GM19023 (cell line): Measurements from ENCODE around the gene XCR1.
A peak's percentile ranks its signal among the peaks of the same experiment; 100 is the strongest.
"Not testable (repeated sequence)": the region's sequence is repeated elsewhere in the genome, so short reads cannot be mapped to it uniquely, and the experiment has no call there.

Experiments
- ATAC-seq: cut with Tn5 transposase; IDR thresholded peaks from one replicate; pipeline ENCODE4 v1.9.1; 2021; ENCODE audit warnings: mild to moderate bottlenecking, moderate library complexity; ENCODE audit not compliant: unreplicated experiment

XCR1 gene

GRCh38 chr3:46007280-46007679 lies 20.0 kb downstream of the XCR1 start:
- ATAC-seq, result no peak

DNA sequence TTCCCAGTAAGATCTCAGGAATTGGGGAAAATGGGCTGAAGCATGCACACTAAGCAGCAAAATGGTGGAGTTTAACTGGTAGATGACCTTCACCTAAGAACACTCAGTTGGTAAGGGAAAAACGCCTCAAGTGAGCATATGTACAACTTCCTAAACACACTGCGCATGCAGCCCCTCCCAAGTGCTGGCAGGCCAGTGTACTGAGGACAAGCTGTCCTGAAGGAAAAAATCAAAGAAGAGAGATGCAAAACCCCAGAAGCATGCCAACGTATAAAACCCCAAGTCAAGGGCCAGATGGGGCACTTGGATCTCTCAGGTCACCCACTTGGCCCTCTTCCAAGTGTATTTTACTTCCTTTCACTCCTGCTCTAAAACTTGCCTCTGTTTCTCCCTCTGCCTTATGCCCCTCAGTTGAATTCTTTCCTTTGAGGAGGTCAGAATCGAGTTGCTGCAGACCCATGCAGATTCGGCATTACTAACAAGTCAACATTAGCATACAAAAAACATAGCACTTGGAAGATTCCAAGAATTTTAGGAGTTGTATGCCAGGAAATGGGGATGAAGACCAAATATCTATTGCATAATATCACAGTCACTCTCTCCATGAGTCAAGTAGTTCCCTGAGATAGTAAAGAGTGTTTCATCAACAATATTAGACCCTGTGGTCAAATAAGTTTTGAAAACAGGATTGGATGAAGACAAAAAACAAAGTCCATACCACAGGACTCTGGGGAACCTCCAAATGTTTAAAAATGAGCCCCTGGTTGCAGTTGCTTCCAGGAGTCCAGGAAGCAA lies 20.8 kb downstream of the XCR1 start:
- ATAC-seq, result no peak

GRCh38 chr3:46003706-46004105 lies 23.6 kb downstream of the XCR1 start:
- not testable (repeated sequence) for ATAC-seq

GRCh38 chr3:46001178-46001577 lies 26.1 kb downstream of the XCR1 start:
- no peak for ATAC-seq

DNA sequence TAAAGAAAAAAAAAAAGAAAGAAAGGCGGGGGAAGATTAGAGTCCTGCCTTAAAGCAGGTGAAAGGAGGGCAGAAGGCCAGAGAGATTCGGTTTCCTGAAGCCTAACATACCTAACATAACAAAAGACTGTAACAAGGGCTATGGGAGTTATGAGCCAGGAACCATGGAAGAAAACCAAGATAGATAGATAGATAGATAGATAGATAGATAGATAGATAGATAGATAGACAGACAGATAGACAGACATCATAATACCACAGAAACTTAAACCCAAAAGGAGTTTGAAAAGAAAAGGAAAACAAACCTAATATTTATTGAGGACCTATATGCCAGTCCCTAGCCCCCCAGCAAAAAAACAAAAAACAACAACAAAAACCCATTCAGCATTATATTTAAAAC lies 29.3 kb downstream of the XCR1 start:
- no peak for ATAC-seq

DNA sequence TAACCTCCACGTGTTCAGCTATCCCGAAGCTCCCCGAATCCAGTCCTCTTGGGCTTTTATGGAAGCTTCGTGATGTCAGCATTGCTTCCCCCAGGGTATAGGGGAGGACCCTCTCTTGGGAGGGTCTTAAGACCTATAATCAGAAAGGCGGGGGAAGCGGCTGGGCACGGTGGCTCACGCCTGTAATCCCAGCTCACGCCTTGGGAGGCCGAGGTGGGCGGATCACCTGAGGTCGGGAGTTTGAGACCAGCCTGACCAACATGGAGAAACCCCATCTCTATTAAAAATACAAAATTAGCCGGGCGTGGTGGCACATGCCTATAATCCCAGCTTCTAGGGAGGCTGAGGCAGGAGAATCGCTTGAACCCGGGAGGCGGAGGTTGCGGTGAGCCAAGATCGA lies 29.8 kb downstream of the XCR1 start:
- ATAC-seq, result not testable (repeated sequence)

DNA sequence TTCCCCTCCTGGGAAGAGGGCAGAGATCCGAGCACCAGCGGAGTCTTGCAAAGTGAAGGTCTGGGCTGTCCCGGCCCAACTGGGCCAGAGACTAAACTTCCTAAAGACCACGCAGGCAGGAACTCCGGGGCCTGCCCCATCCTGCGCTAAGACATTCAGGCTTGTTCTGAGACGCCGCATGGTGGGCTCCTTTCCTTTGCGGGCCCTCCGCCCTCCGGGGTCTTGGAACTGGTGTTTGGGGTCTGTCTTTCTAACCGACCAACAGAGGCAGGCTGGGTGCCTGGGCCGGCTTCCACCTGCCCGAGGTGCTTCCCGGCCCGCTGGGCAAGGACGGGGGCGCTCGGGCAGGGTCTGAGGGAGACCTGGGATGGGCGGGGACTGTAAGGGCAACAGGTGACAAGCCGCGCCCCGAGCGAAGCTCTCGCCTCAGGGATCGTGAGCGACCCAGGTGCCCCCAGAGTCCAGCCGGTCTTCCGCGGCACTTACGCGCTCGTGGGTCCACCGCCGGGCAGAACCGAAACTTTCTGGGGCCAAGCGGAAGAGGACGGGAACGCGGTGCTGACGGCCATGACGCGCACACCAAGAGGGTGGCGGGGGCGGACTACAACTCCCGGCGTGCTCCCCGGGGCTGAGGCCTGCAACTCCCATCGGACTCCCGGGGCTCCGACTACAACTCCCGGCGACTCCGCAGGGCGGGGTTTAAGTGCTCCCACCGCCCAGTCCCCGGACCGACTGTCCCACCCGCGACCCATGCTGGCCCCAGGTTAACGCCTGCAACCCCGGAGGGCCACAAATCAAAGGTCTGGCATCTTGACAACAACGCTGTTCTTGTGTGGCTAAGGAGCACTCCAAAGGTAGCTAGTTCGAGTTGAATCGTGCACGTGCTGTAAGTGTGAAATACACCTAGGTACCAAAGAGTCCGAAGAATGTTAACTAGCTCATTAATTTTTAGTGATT lies 31.8 kb downstream of the XCR1 start, which contains the start of gene FYCO1:
Gene FYCO1, minus strand, starts transcription at position 589 of the 957 bp plus-strand sequence. CDS start 10,914 bp downstream, outside the sequence.
- peak; percentile 91 for ATAC-seq

DNA sequence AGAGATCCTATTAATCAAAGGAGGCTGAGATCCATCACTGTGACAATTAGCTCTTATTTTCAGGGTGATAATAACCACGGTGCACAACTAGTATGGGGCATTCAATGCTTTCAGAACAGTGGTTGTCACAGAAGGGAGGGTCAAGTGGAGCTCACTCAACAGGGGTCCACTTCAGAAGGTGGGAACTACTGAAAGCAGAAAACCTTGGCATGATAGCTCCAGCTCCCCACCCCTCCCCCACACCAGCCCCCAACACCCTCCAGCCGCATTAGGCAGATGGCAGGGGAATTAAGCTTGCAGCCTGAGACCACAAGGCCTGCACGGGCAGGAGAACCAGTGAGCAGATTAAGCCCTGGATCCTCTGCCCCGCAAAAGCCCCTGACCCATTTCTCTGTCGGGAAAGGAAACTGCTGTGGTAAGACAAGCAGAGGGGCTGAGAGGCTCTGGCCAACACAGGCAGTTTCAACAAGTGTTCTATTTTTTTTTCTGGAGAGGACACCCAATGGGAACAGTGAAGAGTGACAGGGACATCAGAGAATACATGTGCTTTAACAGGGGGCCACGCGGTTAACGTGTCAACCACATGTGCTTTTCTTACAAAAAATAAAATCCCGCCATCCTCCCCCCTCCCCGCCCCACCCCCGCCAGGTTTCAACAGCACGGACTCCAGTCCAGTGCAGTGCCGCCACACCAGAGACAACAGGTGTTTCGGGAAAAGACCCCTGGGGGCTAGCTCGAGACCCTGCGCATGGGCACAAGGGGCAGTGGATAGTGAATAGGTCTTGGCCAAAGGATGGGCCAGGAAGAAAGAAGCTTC lies 32.7 kb downstream of the XCR1 start:
- peak; percentile 23 for ATAC-seq

DNA sequence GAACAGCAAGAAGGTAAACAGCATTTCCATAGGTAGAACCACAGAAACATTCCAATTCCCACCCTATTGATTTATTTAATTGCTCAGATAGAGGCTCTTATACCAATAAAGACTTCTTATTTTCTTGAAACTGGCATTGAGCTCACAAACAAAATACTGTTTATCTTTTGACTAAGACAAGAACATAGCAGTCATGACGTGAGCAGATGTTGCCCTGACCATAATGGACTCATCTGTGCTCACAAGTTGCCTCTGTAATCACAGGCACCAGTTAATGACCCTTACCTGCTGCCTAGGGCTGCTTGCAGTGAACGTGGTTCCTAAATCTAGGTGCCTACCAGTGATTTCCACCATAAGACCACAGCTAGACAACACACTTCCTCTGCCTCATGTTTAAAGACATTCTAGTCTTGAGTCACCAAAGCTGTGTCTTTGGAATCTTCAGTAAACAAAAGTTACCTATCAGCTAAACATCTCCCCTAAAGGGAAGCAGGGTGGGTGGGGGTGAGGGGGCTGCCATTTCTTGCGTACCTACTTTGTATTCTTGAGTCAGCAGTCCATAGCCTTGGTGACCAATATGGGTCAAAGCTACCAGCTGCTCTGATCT lies 33.8 kb downstream of the XCR1 start:
- no peak for ATAC-seq

DNA sequence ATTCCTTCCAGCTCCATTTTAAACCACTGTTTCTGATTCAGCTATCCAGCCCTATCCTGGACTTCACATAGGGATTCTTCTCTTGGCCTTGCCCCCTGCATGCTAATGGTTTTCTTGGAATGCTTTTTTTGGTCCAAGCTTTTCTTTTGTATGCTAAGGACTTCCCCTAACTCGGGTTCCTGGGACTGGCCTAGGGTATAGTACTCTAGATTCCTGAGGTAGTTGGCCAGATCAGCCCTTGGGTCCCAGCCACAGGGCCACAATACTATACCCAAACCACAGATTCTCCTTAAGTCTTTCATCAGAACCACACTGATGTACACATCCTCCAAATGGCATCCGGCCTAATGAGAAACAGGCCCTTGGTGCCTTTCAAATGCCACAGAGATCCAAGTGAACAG lies 34.5 kb downstream of the XCR1 start:
- ATAC-seq, result no peak

DNA sequence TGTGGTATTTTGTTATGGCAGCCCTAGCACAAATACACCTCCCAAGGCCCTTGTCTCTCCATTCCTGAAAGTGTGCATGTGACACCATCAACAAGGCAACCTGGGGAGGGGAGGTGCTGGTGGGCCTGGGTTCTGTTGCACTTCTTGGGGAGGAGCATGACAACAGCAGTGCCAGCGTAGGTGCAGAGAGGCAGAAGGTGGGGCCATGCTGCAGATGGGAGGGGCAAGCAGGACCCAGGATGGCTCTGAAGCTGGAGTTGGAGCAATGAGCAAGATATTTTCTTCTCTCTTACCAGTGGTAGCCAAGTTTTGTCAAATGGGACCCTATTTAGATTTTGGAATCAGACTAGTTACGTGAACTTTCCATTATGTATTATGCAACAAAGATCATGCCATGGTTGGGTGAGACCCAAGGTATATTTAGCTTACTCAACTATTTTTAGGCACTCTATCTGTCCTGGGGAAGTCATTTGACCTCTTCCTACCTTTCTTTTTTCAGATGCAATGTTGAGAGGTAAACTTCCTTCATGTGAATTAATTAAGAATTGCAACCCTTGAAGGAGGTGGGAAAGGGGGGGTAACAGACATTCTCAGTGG lies 35.1 kb downstream of the XCR1 start:
- ATAC-seq, result no peak

DNA sequence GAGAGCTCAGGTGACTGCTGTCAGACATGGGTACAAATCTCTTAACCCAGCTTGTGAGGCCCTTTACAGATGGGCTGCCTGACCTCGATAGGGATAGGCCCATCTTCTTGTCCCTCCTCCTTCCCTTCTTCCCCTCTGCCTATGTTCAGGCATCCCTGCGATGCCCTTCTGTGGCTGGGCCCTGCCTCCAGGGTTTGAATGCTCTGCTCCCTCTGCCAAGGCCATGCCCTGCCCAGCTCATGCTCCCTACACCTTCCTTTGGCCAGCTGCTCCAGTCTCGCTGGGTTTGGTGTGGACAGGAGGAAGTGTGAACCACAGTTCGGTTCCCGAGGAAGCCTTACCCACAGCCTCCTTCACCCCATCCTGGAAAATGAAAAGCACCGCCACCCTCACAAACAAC lies 35.9 kb downstream of the XCR1 start:
- ATAC-seq, result no peak

GRCh38 chr3:45990181-45990580 lies 37.1 kb downstream of the XCR1 start:
- no peak for ATAC-seq

DNA sequence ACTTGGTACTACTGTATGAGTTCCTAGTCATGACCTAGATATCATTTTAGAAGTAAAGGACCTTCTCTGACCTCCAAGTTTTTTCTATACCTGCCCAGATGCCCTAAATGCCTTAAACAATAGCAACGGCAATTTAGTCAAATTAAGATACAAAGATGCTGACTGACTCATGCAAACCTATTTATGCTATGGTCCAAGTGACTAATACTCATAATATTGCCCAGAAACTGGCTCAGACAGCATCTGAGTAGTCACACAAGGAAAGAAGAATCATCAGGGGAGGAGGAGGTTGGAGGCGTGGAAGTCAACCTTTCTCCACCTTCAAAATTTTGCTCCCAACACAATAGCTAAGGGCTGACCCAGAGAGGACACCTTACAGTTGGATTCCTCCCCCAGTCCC lies 38.5 kb downstream of the XCR1 start:
- ATAC-seq, result no peak

DNA sequence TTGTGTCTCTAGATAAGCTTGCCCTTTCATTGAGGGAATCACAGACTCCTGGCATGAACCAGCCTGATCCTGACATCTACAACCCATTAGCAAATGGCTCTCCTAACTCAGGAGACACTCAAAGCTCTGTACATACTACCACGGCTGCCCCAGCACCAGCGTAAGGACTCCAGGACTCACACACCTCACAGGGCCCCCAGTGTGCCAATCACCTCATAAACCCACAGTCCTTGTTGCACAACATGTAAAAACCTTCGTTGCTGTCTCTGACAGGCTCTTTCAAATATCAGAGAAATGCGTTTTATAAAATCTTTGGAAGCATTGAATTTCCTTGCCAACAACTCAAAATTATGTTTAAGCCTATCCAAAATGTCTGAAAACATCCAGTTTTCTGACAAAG lies 38.9 kb downstream of the XCR1 start:
- no peak for ATAC-seq

- no peak for ATAC-seq
Observed at GRCh38 chr3:45987368-45988291, 39.7 kb downstream of the XCR1 start.

GRCh38 chr3:45986303-45986982 lies 40.8 kb downstream of the XCR1 start:
- ATAC-seq, result no peak

- no peak for ATAC-seq
Observed at GRCh38 chr3:45985532-45986302, 41.6 kb downstream of the XCR1 start.
